HG02973 (cell line): ENCODE measurements around the gene SOX13.

ENCODE experiments used
- ATAC-seq: cut with Tn5 transposase; IDR thresholded peaks from one replicate; pipeline ENCODE4 v1.9.1; 2021; ENCODE audit warnings: moderate library complexity; ENCODE audit not compliant: unreplicated experiment

SOX13 gene

DNA sequence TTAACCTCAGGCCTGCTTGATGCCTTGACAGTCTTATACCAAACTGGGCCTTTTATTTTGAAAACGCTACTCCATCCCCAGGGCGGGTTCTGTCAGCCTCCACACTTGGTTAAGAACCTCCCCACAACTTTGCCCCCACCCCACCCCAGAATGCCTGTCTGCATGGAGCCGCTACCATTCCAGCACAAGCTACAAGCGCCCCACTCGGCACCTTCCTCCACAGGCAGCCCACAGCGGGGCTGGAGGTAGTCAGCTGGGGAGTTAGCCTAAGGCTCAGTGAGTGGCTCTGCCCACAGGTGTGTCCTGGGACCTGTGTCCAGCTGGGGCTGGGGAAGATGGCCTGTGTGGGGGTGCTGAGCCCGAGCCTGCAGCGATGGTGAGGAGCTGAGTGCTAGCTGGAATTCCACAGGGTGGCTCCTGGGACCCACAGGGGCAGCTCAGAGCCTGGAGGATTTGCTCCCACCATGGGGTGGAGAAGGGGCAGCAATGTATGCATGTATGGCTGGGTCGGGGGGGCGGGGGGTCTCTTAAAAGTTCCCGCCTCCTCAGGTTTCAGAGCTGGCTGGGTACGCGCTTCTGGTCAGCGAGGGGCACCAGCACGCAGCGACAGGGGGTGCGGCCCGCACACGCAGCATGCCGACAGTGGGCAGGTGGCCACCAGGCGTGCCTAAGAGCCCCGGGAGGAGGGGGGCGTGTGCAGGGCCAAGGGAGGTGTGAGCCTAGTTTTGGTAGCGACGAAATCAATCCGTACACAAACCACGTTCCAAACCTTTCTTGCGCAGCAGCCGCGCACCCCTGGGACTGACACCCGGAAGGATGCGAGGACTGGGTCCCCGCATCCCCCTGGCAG is 78.0 kb downstream of the SOX13 start:
- no peak for ATAC-seq

DNA sequence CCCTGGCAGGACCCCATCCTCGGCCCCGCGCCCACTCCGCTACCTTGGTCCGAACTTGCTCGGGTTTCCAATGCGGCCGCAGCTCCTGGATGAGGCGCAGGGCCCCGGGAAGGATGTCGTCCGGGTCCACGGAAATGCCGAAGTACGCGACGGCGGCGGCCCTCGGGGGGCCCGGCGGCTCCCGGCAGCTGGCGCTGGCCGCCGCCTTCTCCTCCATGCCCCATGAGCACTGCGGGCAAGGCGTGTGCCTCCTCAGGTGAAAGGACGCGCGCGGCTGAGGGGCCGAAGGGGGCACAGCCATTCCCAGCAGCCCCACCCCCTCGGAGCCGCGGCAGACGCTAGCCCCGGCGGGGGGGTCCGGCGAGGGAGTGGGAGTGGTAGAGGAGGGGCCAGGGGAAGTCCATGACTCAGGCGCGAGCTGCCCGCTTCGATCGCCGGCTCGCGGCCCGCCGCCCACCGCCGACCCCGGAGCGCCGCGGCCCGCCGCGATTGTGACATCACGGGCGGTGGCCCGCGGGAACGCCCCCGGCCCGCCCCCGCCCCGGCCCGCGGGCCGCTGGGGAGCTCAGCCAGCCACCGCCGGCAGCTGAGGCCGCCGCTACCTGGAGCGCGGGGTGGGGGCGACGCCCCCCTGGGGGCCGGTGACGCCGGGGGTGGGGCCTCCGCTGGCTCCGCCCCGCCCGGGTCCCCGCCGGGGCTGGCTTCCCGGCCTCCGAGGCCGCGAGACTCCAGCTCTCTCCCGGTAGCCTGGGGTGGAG is 78.8 kb downstream of the SOX13 start, which contains the start of gene ETNK2:
Gene ETNK2, minus strand, starts transcription at position 493 of the 758 bp plus-strand sequence. Its CDS starts 192 bp downstream, at position 301.
- no peak for ATAC-seq

- no peak for ATAC-seq
Observed at GRCh38 chr1:204152310-204153044, 79.6 kb downstream of the SOX13 start.

DNA sequence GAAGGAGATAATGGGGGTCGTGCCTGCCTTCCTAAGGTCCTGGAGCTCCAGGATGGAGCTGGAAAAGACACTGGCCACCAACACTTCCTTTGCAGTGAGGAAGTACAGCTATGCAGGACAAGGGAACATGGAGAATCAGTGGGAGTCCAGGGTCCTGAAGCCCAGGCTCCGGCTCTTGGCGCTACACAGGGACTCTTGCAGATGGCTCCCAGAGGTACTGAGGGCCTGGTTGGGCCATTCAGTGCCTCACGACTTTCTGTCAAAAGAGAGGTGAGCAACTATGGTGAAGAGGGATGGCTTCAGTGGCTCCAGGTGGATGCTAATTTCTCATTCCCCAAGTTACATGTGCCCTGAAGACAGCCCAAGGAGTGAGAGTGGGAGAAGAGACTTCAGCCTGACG is 80.8 kb downstream of the SOX13 start:
- no peak for ATAC-seq

DNA sequence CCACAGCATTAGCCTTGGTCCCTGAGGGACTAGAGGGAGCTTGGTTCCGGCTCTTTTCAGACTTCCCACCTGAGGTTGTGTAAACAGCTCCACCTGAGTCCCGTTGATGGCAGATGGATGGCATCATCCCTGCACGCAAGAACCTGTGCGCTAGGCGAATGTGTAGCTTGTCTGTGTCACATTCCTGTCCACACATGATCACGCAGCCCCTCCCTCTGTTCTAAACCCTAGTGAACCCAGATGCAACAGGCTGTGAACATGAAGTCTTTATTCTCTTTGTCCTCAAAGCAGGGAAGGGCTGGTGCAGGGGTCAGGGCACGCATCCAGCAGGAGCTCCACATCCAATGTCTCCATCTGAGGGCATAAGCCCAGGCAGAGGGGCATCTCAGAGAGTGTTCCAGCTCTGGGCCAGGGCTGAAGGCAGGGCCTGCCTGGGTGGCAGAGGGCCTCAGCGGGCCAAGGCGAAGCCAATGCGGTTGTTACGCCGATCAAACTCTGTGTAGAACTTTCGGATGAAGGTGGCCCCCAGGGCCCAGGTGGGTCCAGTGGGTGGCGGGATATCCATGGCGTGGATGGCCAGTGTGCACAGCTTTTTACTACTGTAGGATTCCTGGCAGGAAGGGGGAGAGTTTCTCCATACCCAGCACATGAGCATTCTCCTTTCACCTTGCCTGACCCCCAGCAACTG is 81.8 kb downstream of the SOX13 start:
- ATAC-seq: no peak

GRCh38 chr1:204155881-204156280 is 83.0 kb downstream of the SOX13 start:
- no peak for ATAC-seq

DNA sequence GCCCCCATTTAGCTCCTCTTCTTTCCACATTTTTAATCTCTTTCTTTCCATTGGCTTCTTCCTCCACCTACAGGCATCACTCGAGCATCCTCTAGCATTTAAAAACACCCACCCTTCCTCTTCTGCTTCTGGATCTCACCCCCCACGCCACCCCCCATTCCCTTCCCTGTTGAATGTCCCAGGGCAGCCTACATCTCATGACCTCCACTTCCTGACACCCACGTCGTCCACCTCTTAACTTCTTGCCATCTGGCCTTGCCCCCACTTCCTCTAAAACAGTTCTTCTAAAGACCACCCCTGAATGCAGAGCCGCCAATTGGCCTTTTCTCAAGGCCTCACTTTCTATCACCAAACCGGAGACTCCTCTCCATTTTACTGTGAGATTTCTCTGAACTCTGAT is 85.0 kb downstream of the SOX13 start:
- ATAC-seq: no peak

DNA sequence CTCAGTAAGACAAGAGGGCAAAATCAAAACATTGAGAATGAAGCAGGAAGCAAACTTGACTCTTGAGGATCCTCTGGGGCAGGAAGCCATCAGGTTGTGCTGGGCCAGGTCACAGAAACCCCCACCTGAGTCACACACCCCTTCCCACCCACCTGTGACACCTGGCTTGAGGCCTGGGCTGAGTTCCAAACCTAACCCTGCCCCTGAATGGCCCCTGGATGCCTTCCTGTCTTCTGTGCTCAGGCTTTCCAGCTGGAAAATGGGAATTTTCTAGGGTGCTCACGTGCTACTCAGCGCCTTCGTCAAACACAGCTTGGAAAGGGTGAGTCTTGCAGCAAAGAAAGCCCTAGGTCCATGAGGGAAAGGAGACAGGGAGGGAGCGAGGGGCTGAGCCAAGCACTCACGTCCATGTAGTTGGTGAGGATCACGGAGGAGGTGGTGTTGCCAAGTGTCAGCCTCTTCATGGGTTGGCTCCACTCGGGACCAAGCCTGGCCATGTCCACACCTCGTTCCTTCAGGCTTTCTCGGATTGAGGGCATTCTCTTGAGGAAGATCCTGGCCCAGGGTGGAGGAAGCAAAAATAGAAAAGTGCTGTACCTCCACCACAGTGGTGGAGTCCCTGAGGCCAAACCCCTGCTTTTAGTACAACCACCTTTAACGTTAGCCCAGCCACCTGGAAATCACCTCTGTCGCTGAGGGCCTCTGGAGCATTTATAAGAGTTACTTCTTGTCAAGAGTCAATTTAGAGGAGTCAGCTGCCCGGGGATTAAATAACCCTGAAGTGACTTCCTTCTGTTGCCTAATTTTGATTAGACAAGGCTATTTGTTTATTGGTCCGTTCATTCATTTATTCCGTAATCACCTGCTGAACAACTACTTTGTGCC is 88.9 kb downstream of the SOX13 start:
- ATAC-seq: no peak

DNA sequence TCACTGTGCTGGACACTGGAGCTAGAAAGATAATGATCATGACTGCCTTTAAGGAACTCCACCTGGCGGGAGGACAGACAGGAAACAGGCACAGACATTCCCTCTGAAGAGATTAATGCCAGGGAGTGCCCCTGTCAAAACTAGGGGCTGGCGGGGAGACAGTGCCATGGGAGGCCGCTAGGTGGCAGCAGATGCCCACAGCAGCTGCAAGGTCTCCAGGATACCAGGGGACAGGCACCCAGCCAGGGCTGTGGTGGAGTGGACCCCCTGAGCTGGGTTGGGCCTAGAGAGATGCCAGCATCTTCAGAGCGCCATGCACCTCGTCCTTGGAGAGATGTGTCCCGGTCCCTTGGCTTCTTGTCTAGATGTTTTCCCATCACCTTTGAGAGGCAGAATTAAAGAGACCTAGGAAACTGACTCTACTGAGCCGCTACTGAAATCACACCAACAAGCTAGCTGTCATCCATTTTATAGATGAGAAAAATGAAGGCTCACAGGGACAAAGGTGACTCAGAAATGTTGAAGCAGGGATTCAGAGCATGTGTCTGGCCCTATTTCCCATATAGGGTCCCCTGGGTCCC is 89.7 kb downstream of the SOX13 start:
- ATAC-seq: no peak

DNA sequence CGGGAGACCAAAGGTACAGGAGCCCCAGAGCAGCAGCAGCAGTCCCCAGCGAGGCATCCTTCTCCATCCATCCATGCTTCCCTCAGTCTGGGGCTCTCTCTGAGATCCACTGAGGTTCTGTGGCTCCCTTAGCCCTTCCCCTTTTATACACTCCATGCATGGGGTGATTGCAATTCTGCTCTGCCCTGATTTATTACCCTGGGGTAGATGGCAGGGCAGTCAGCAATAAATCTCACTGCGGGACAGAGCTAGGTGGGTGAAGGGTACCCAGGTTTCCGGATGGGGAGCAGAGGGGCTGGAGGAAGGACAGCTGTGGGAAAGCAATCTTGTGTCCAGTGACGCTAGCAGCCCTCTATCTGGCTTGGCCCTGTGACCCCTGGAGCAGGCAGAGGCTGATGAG is 93.3 kb downstream of the SOX13 start, which contains the start of gene REN:
Gene REN, minus strand, starts transcription at position 119 of the 400 bp plus-strand sequence. Its CDS starts 44 bp downstream, at position 75.
- ATAC-seq: no peak

GRCh38 chr1:204167730-204168129 is 94.8 kb downstream of the SOX13 start:
- no peak for ATAC-seq

DNA sequence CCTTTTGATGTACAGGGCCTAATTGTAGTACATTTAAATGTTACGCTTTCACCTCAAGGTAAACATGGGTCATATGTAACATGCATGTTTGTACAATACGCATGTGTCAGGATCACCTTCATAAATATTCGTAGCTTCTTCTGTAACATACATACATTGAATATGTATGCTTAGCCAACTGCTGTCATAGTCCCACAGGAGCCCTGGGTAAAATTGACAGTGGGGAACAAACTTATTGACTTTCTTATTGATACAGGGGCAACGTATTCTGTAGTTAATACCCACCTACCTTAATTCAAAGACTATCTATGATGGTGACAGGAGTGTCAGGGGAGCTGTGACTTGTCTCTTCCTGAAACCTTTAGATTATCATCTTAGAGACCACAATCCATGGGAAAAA is 96.9 kb downstream of the SOX13 start:
- no peak for ATAC-seq

DNA sequence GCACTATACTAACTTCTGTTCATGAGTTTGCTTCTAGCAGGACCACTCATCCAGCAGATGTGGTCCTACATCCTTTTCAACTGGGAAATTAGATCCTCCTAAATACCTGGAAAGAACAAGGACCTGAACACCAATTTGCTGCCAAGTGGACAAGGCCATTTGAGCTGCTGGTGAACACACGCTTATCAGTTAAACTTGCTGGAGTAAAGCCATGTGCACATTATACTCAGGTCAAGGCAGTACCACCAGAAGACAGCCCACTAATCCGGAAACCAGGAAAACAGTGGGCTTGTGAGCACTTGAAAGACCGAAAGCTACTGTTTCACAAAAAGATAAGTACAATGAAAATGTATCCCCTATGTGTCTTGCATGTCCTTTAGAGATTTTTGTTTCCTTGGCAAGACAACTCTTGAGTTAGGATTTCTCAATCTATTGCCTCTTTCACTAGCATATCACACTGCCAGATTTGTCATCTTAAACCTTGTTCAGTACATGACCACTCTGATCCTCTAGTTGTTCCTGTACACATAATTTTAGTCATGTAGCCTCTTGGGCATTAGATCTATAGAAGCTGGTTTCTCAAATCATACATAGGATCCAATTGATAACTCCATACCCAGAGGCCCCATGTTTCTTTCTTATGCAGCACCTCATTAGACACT is 97.7 kb downstream of the SOX13 start:
- ATAC-seq: no peak

- no peak for ATAC-seq
Observed at GRCh38 chr1:204171751-204172178, 98.8 kb downstream of the SOX13 start.

- ATAC-seq: no peak
Observed at GRCh38 chr1:204172404-204173029, 99.6 kb downstream of the SOX13 start.

- no peak for ATAC-seq
Observed at GRCh38 chr1:204174958-204175357, 102.0 kb downstream of the SOX13 start.

- no peak for ATAC-seq
Observed at GRCh38 chr1:204176049-204176448, 103.1 kb downstream of the SOX13 start.

DNA sequence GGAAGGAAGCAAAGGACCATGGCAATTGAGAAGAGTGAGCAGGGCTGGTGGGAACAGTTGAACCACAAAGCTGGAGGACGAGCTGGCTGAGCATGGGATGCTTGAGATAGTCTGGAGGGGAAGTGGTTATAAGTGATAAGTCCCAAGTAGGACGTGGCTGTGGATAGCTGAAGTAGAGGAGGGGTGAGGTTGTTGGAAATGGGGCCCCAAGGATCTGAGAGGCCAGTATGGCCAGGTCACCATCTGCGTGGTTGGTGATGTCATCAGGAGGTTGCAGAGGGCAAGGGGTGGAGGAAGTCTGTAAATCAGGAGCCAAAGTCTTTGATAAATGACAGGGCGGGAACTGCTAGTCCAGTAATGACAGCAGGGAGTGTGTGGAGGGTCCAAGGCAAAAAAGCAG is 104.2 kb downstream of the SOX13 start:
- no peak for ATAC-seq
